GM10266 (cell line): ENCODE measurements around the gene ST3GAL5.

Experiments
- DNase-seq: peaks from one replicate; pipeline ENCODE4 v3.0.0; 2012; ENCODE audit errors: extremely low spot score
- CTCF ChIP-seq: IDR thresholded peaks from 2 replicates; pipeline ENCODE4 v1.5.1; 2012; ENCODE audit warnings: mild to moderate bottlenecking, low read depth; ENCODE audit not compliant: control insufficient read depth, insufficient read depth; ENCODE audit errors: missing control alignments

The ST3GAL5 gene

DNA sequence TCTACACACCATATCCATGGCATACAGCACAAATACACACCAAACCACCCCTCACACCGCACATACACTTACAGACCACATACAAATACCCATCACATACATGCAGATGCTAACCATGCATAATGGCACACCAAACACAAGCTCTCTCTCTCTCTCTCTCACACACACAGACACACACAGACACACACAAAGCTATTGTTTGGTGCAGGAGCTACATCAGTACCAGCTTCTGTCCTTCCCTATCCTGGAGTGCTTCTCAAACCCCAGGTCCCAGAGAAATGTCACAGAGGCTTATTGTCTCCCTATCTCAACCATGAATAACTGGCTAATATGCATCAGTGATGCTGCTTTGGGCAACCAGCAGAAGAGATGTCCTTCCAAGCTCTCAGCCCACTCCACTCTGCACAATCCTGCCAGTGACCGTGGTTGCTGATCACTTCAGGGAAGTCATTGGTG lies 36.5 kb upstream of the ST3GAL5 start:
- TF ChIP-seq CTCF: no peak
- no peak for DNase-seq

DNA sequence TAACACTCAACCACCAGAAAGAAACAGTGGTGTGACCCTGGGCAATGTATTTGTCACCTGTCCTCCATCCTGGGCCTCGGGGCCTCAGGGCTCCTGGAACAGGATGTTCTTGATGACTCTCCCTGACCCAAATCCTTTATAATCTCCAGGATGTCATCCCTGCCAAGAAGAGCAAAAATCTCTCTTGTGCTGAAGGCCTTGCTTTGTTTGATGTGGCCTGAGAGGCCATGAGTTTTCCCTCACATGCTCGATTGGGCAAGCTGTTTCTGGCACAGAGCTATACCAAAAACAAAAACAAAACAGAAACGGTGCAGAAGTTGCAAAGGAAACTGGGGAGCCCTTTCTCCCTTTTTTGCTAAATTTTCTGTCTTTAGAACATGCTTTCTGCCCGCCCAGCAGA lies 35.7 kb upstream of the ST3GAL5 start:
- TF ChIP-seq CTCF: no peak
- DNase-seq: peak; percentile 32

- TF ChIP-seq CTCF: no peak
- no peak for DNase-seq
Measured at GRCh38 chr2:85922199-85922598, 33.4 kb upstream of the ST3GAL5 start.

- DNase-seq: no peak
- no peak for TF ChIP-seq CTCF
Measured at GRCh38 chr2:85921659-85922058, 32.9 kb upstream of the ST3GAL5 start.

DNA sequence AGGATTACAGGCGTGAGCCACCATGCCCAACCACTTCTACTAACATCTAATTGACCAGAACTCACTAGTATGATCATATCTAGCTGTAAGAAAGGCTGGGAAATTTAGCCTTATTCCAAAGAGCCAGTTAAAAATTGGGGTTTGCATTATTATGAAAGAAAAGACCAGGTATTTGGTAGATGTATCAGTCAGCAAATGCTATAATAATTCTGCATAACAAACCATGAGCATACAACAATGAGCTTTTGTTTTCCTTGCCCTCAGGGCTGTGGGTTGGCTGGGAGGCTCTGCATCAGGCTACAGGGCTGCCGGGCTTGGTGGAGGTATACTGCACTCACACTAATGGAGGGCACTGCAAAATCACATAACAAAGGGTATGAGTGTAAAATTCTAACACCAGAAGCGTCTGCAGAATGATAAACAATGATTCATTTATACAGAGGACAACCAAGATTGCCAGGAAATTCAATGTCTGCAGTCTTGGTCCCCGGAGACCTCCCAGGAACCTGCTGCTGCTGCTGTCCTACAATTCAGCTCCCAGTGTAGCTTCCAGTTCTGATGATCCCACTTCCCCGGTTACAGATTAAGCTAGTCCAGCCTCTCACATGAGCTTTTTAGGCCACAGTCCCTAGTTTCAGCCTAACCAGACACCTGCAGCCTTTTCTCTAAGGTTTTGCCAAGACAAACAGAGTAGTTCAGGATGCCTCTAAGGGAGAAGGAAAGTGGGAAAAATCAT lies 32.2 kb upstream of the ST3GAL5 start:
- DNase-seq: no peak
- TF ChIP-seq CTCF: no peak

DNA sequence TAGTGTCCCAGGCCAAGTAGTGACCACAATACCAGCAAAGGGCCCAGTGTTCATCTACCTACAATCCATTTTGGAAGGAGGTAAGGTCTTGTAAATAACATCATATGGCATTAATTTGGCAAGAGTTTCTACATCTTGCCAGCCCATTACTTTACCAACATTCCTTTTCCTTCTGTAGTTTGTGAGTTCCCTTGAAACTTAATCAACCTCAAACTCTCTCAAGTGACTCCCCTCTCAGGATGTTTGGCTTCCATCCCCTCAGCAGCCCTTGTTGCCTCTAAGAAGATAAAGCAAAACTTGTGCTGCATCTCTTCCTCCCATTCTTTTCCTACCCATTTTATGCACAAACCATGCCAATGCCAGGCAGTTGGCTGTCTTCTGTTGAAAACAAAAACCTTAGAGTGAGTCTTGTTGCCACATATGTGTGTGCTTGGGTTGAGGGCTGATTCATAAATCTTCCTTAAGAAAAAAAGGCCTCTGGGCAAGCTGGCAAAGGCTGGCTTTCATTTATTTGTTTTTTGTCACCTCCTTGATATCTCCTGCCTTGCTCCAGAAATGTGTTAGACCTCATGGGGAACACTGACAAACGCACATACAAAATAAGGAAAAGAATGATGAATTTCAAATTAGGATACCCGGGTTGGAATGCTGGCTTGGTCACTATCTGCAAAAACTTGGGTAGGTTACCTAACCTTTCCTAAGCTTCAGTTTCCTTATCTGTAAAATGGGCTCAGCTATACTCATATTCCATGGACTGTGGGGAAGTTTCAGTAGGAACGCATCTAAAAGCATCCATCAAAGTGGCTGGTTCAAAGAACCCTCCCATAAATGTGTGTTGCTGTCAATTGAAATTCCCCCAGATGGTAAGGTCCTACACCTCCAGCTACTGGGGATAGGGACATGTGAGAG lies 29.4 kb upstream of the ST3GAL5 start:
- TF ChIP-seq CTCF: no peak
- DNase-seq: no peak

GRCh38 chr2:85915606-85916303 lies 27.0 kb upstream of the ST3GAL5 start:
- DNase-seq: no peak

More at GRCh38 chr2:85915606-85916303, 27.0 kb upstream of the ST3GAL5 start:
- TF ChIP-seq CTCF: no peak
